Gastroesophageal sphincter (tissue), 3 donors: Measurements from ENCODE around the gene DHX35.

Source experiments
- CTCF ChIP-seq, 4 experiments: fragments of 200-600 bp in 2 of 4; fragments of 450-650 bp in 2 of 4; sonication (generic) in 1 of 4; IDR thresholded peaks; one replicate each; pipeline ENCODE4 v1.5.1; 2017 to 2019; ENCODE audit warnings: antibody characterized with exemption in 4 of 4, mild to moderate bottlenecking in 2 of 4, moderate library complexity in 2 of 4
- EP300 ChIP-seq: sonication (generic); formaldehyde crosslinking; IDR thresholded peaks from one replicate; pipeline ENCODE4 v1.6.1; 2017; ENCODE audit warnings: antibody characterized with exemption, mild to moderate bottlenecking
- POLR2A ChIP-seq, 2 donors: fragments of 450-650 bp; IDR thresholded peaks; one replicate each; pipeline ENCODE4 v1.6.1; 2017; ENCODE audit warnings: antibody characterized with exemption in 2 of 2, mild to moderate bottlenecking in 2 of 2, moderate library complexity in 1 of 2
- POLR2AphosphoS5 ChIP-seq: sonication (generic); formaldehyde crosslinking; IDR thresholded peaks from one replicate; pipeline ENCODE4 v1.6.1; 2017; ENCODE audit warnings: antibody characterized with exemption

GRCh38 chr20:39070484-39071231 lies 108.5 kb downstream of the DHX35 start:
- TF ChIP-seq CTCF (IDR thresholded peaks at IDR 0.05), result no peak
- TF ChIP-seq POLR2A (IDR thresholded peaks at IDR 0.05), result no peak
- no peak for TF ChIP-seq EP300
- no peak for TF ChIP-seq POLR2AphosphoS5
